Karpas-422 (cell line): ENCODE results near the gene ADAM8. TPM values are rescaled to one million over a fixed set of nuclear protein-coding genes. Genes with fewer than 3 reads are reported as not detected.

Experiments
- DNase-seq: peaks from one replicate; pipeline ENCODE4 v3.0.0-alpha.2; 2015
- H2AFZ ChIP-seq: fragments of 200-600 bp; sonication (generic); 2 replicates; pipeline ENCODE4 v1.6.1; 2014; ENCODE audit warnings: antibody characterized with exemption, low read length, mixed read lengths
- H3K27ac ChIP-seq: fragments of 200-600 bp; sonication (generic); 2 replicates; pipeline ENCODE4 v1.5.1; 2014; ENCODE audit warnings: mild to moderate bottlenecking, low read length, moderate library complexity
- H3K27me3 ChIP-seq: fragments of 200-600 bp; sonication (generic); 2 replicates; pipeline ENCODE4 v1.6.1; 2014; ENCODE audit warnings: low read length, mixed read lengths
- H3K36me3 ChIP-seq: fragments of 200-600 bp; sonication (generic); 2 replicates; pipeline ENCODE4 v1.6.1; 2014; ENCODE audit warnings: low read length, mixed read lengths; ENCODE audit not compliant: insufficient read depth
- H3K4me1 ChIP-seq: fragments of 200-600 bp; sonication (generic); 2 replicates; pipeline ENCODE4 v1.6.1; 2014; ENCODE audit warnings: mild to moderate bottlenecking, low read length, mixed read lengths
- H3K4me2 ChIP-seq: fragments of 200-600 bp; sonication (generic); 2 replicates; pipeline ENCODE4 v1.6.1; 2014; ENCODE audit warnings: low read length, low read depth, mild to moderate bottlenecking; ENCODE audit not compliant: poor library complexity, severe bottlenecking
- H3K4me3 ChIP-seq: fragments of 200-600 bp; sonication (generic); 2 replicates; pipeline ENCODE4 v1.5.1; 2014; ENCODE audit warnings: mild to moderate bottlenecking, antibody characterized with exemption, low read length, mixed read lengths
- H3K79me2 ChIP-seq: fragments of 200-600 bp; sonication (generic); 2 replicates; pipeline ENCODE4 v1.6.1; 2014; ENCODE audit warnings: mild to moderate bottlenecking, low read length, mixed read lengths
- H3K9ac ChIP-seq: fragments of 200-600 bp; sonication (generic); 2 replicates; pipeline ENCODE4 v1.6.0; 2014; ENCODE audit warnings: low read length
- H3K9me2 ChIP-seq: fragments of 200-600 bp; sonication (generic), shearing (Covaris generic); replicated peaks from 2 replicates; pipeline ENCODE4 v1.6.0; 2014; ENCODE audit warnings: mild to moderate bottlenecking, low read length, moderate library complexity; ENCODE audit not compliant: insufficient read depth
- H3K9me3 ChIP-seq: fragments of 300-700, 200-600 bp; sonication (generic); 2 replicates; pipeline ENCODE4 v1.6.1; 2014; ENCODE audit warnings: low read length, mixed read lengths
- H4K20me1 ChIP-seq: fragments of 200-600 bp; sonication (generic); 2 replicates; pipeline ENCODE4 v1.6.1; 2014; ENCODE audit warnings: mild to moderate bottlenecking, antibody characterized with exemption, low read length, low read depth; ENCODE audit not compliant: insufficient read depth
- total RNA-seq: library from RNA; depleted of rRNA; stranded (reverse); fragments of >200 nt; shearing (Covaris generic); gene quantifications from 2 replicates; pipeline ENCODE4 v1.2.3, GENCODE V29; 2014; ENCODE audit warnings: low replicate concordance

ADAM8 gene
- total RNA-seq, 1 experiment from 2014 or later, result 0.71 TPM

GRCh38 chr10:133251388-133252222 is 25.1 kb downstream of the ADAM8 start:
- no peaks in the 10 kb centered on the region for H3K4me1 ChIP-seq
- no peak for DNase-seq
- H3K9me3 ChIP-seq, result no peaks in the 10 kb centered on the region
- no peak overlapping the region for H3K27ac ChIP-seq
- H3K9me2 ChIP-seq, result no peaks in the 10 kb centered on the region
- no peaks in the 10 kb centered on the region for H3K27me3 ChIP-seq
- H3K4me2 ChIP-seq, result no peak overlapping the region
- H3K9ac ChIP-seq, result no peak overlapping the region
- H3K4me3 ChIP-seq, result no peak overlapping the region
- H3K36me3 ChIP-seq, result no peaks in the 10 kb centered on the region
- H3K79me2 ChIP-seq, result no peaks in the 10 kb centered on the region
- no peak overlapping the region for H2AFZ ChIP-seq
- H4K20me1 ChIP-seq, result no peaks in the 10 kb centered on the region

GRCh38 chr10:133249975-133250754 is 26.5 kb downstream of the ADAM8 start:
- Histone ChIP-seq H3K9me2 (no peaks in the 10 kb centered on the region), H3K36me3 (no peaks in the 10 kb centered on the region), H3K79me2 (no peaks in the 10 kb centered on the region), H3K4me3 (no peak overlapping the region), H3K9ac (no peak overlapping the region), H3K9me3 (no peaks in the 10 kb centered on the region), H3K4me2 (no peak overlapping the region), H4K20me1 (no peaks in the 10 kb centered on the region), H3K27ac (no peak overlapping the region), H3K27me3 (no peaks in the 10 kb centered on the region), H2AFZ (no peak overlapping the region), H3K4me1 (no peaks in the 10 kb centered on the region)
- no peak for DNase-seq

- no peak overlapping the region for H3K4me2 ChIP-seq
- H3K36me3 ChIP-seq, result no peaks in the 10 kb centered on the region
- H3K79me2 ChIP-seq, result no peaks in the 10 kb centered on the region
- no peaks in the 10 kb centered on the region for H3K4me1 ChIP-seq
- no peak for DNase-seq
- no peak overlapping the region for H2AFZ ChIP-seq
- H4K20me1 ChIP-seq, result no peaks in the 10 kb centered on the region
- H3K9me2 ChIP-seq, result no peaks in the 10 kb centered on the region
- no peak overlapping the region for H3K27ac ChIP-seq
- H3K9me3 ChIP-seq, result no peaks in the 10 kb centered on the region
- H3K4me3 ChIP-seq, result no peak overlapping the region
- H3K9ac ChIP-seq, result no peak overlapping the region
- no peaks in the 10 kb centered on the region for H3K27me3 ChIP-seq
Observed at GRCh38 chr10:133249094-133249780, 27.4 kb downstream of the ADAM8 start.

- Histone ChIP-seq H2AFZ (no peak overlapping the region), H3K4me2 (no peak overlapping the region), H3K79me2 (no peaks in the 10 kb centered on the region), H4K20me1 (no peaks in the 10 kb centered on the region), H3K9ac (no peak overlapping the region), H3K4me1 (no peaks in the 10 kb centered on the region), H3K9me3 (no peaks in the 10 kb centered on the region), H3K36me3 (no peaks in the 10 kb centered on the region), H3K27ac (no peak overlapping the region), H3K27me3 (no peaks in the 10 kb centered on the region), H3K4me3 (no peak overlapping the region), H3K9me2 (no peaks in the 10 kb centered on the region)
- no peak for DNase-seq
Observed at GRCh38 chr10:133248334-133248715, 28.3 kb downstream of the ADAM8 start.

GRCh38 chr10:133247681-133248333 is 28.9 kb downstream of the ADAM8 start:
- Histone ChIP-seq H3K9me2 (no peaks in the 10 kb centered on the region), H4K20me1 (no peaks in the 10 kb centered on the region), H3K36me3 (no peaks in the 10 kb centered on the region), H3K9me3 (no peaks in the 10 kb centered on the region), H3K4me2 (no peak overlapping the region), H3K27ac (no peak overlapping the region), H3K79me2 (no peaks in the 10 kb centered on the region), H3K4me3 (no peak overlapping the region), H2AFZ (no peak overlapping the region), H3K9ac (no peak overlapping the region), H3K4me1 (no peaks in the 10 kb centered on the region), H3K27me3 (no peaks in the 10 kb centered on the region)
- DNase-seq, result no peak

- Histone ChIP-seq H3K4me3 (no peak overlapping the region), H3K27ac (no peak overlapping the region), H3K4me2 (no peak overlapping the region), H3K36me3 (no peaks in the 10 kb centered on the region), H3K9ac (no peak overlapping the region), H3K9me2 (no peaks in the 10 kb centered on the region), H3K27me3 (no peaks in the 10 kb centered on the region), H3K79me2 (no peaks in the 10 kb centered on the region), H3K9me3 (no peaks in the 10 kb centered on the region), H3K4me1 (no peaks in the 10 kb centered on the region), H2AFZ (no peak overlapping the region), H4K20me1 (no peaks in the 10 kb centered on the region)
- no peak for DNase-seq
Observed at GRCh38 chr10:133246236-133246626, 30.4 kb downstream of the ADAM8 start.

- Histone ChIP-seq H3K4me1 (no peaks in the 10 kb centered on the region), H3K36me3 (no peaks in the 10 kb centered on the region), H3K4me3 (no peak overlapping the region), H3K9ac (no peak overlapping the region), H3K9me3 (no peaks in the 10 kb centered on the region), H3K9me2 (no peaks in the 10 kb centered on the region), H4K20me1 (no peaks in the 10 kb centered on the region), H3K27ac (no peak overlapping the region), H2AFZ (no peak overlapping the region), H3K27me3 (no peaks in the 10 kb centered on the region), H3K4me2 (no peak overlapping the region), H3K79me2 (no peaks in the 10 kb centered on the region)
- DNase-seq, result no peak
Observed at GRCh38 chr10:133245439-133246235, 31.0 kb downstream of the ADAM8 start.
